ENCODE results near the gene SLCO4A1. TPM values are rescaled to one million over a fixed set of nuclear protein-coding genes. Genes with fewer than 3 reads are reported as not detected.

SLCO4A1 gene
- total RNA-seq, 1 donor from 2014 or later = 41.6 TPM

GRCh38 chr20:62606551-62607201, 35.6 kb upstream of the SLCO4A1 start:
- intact Hi-C loops (cut with micrococcal nuclease) = no loop called here

- intact Hi-C loops (cut with micrococcal nuclease) = no loop called here
Observed at GRCh38 chr20:62607366-62608217, 34.7 kb upstream of the SLCO4A1 start.

GRCh38 chr20:62608218-62608565, 34.1 kb upstream of the SLCO4A1 start:
- intact Hi-C loops (cut with micrococcal nuclease) = no loop called here

- intact Hi-C loops (cut with micrococcal nuclease) = no loop called here
Observed at GRCh38 chr20:62609279-62609720, 33.0 kb upstream of the SLCO4A1 start.

GRCh38 chr20:62609811-62610757, 32.2 kb upstream of the SLCO4A1 start:
- intact Hi-C loops (cut with micrococcal nuclease) = no loop called here

- intact Hi-C loops (cut with micrococcal nuclease) = no loop called here
Observed at GRCh38 chr20:62611012-62611411, 31.3 kb upstream of the SLCO4A1 start.

- intact Hi-C loops (cut with micrococcal nuclease) = no loop called here
Observed at GRCh38 chr20:62611819-62612218, 30.5 kb upstream of the SLCO4A1 start.

GRCh38 chr20:62614085-62614960, 28.0 kb upstream of the SLCO4A1 start:
- intact Hi-C loops (cut with micrococcal nuclease) = no loop called here

- intact Hi-C loops (cut with micrococcal nuclease) = loop anchor here (5.0 kb wide), 3 partner anchors 37 to 228 kb away; partner anchors contain the start of genes CABLES2 and RPS21
Observed at GRCh38 chr20:62614961-62615680, 27.2 kb upstream of the SLCO4A1 start.

- intact Hi-C loops (cut with micrococcal nuclease) = loop anchor here (5.0 kb wide), 3 partner anchors 36 to 228 kb away; partner anchors contain the start of genes CABLES2 and RPS21
Observed at GRCh38 chr20:62615750-62616251, 26.5 kb upstream of the SLCO4A1 start.

- intact Hi-C loops (cut with micrococcal nuclease) = loop anchor here (1.0 to 5.0 kb wide), 5 partner anchors 35 to 315 kb away; partner anchors contain the start of genes ADRM1, CABLES2 and RPS21
Observed at GRCh38 chr20:62616728-62617621, 25.3 kb upstream of the SLCO4A1 start.

GRCh38 chr20:62617711-62618483, 24.4 kb upstream of the SLCO4A1 start:
- intact Hi-C loops (cut with micrococcal nuclease) = loop anchor here (1.0 to 5.0 kb wide), 7 partner anchors 34 to 316 kb away; partner anchors contain the start of genes ADRM1, CABLES2 and RPS21

- intact Hi-C loops (cut with micrococcal nuclease) = loop anchor here (1.0 to 5.0 kb wide), 5 partner anchors 33 to 232 kb away; partner anchors contain the start of genes CABLES2 and RPS21
Observed at GRCh38 chr20:62618611-62619529, 23.4 kb upstream of the SLCO4A1 start.

GRCh38 chr20:62620625-62621024, 21.7 kb upstream of the SLCO4A1 start:
- intact Hi-C loops (cut with micrococcal nuclease) = no loop called here

GRCh38 chr20:62621251-62622110, 20.8 kb upstream of the SLCO4A1 start:
- intact Hi-C loops (cut with micrococcal nuclease) = no loop called here
